Uterus (tissue), 4 donors: ENCODE data around the gene L2HGDH. TPM values are rescaled to one million over a fixed set of nuclear protein-coding genes. Genes with fewer than 3 reads are reported as not detected.

Experiments used
- DNase-seq, 2 donors: peaks; one replicate each; pipeline ENCODE4 v3.0.0-alpha.2; 2019 to 2020
- H3K27ac ChIP-seq, 2 donors: fragments of 200-600 bp; sonication (generic); 1 replicate in 1 of 2; 2 replicates in 1 of 2; pipeline ENCODE4 v1.5.1; 2016 to 2018
- H3K27me3 ChIP-seq, 2 donors: fragments of 200-600 bp; sonication (generic); one replicate each; pipeline ENCODE4 v1.5.1; 2018 to 2019; ENCODE audit warnings: control low read depth in 1 of 2
- H3K36me3 ChIP-seq, 2 donors: fragments of 200-600 bp; sonication (generic); one replicate each; pipeline ENCODE4 v1.5.1; 2019; ENCODE audit warnings: control low read depth in 1 of 2
- H3K4me1 ChIP-seq, 2 donors: fragments of 200-600 bp; sonication (generic); one replicate each; pipeline ENCODE4 v1.5.1; 2018 to 2019; ENCODE audit warnings: control low read depth in 1 of 2
- H3K4me3 ChIP-seq, 2 donors: fragments of 200-600 bp; sonication (generic); 1 replicate in 1 of 2; 2 replicates in 1 of 2; pipeline ENCODE4 v1.5.1; 2018 to 2019; ENCODE audit warnings: mild to moderate bottlenecking in 1 of 2
- H3K9me3 ChIP-seq, 2 donors: fragments of 200-600 bp; sonication (generic); one replicate each; pipeline ENCODE4 v1.5.1; 2019; ENCODE audit warnings: control low read depth in 1 of 2
- CTCF ChIP-seq, 4 experiments: fragments of 200-600 bp in 2 of 4; fragments of 450-650 bp in 2 of 4; sonication (generic) in 2 of 4; IDR thresholded peaks; one replicate each; pipeline ENCODE4 v1.5.1; 2016 to 2019; ENCODE audit warnings: antibody characterized with exemption in 4 of 4, mild to moderate bottlenecking in 2 of 4, moderate library complexity in 1 of 4
- POLR2A ChIP-seq, 2 donors: fragments of 450-650 bp; IDR thresholded peaks; one replicate each; pipeline ENCODE4 v1.6.1; 2016; ENCODE audit warnings: antibody characterized with exemption in 2 of 2, mild to moderate bottlenecking in 1 of 2, moderate library complexity in 1 of 2
- intact Hi-C: fragments of 100-400 bp; cut with DNase I; formaldehyde crosslinking; loops from one replicate; pipeline ENCODE4 v1.15.1; 2023; ENCODE audit warnings: low total_unique reads
- total RNA-seq, 4 donors: library from RNA; depleted of rRNA in 3 of 4; stranded (reverse); fragments of >200 nt in 3 of 4; gene quantifications; one replicate each; pipeline versions ENCODE4 v1.1.0 to v1.2.4, GENCODE V29; 2014 to 2023
- donor health status: DM: yes; HTN: yes; CAD: no.

Gene L2HGDH
- total RNA-seq: 1 to 10 TPM in 3 of 4 donors, under 1 TPM in 1; 0.29 to 7.9 (median 2.5) TPM

GRCh38 chr14:50311972-50312733 is at the start of gene L2HGDH, which contains the start of gene DMAC2L:
Gene L2HGDH (minus strand): TSS chr14:50312229. CDS start chr14:50312150, 79 bp downstream.
Gene DMAC2L (plus strand): TSS chr14:50312324. CDS start chr14:50321488, 9,164 bp downstream.
- Histone ChIP-seq H3K4me1 (no peaks in the 10 kb centered on the region), H3K36me3 (no peaks in the 10 kb centered on the region), H3K27me3 (no peaks in the 10 kb centered on the region), H3K9me3 (no peaks in the 10 kb centered on the region), H3K27ac (peak within 1 kb of the TSS; percentile 82 to 92), H3K4me3 (peak within 1 kb of the TSS; percentile 72 to 84)
- peak; percentile 89 to 90 for DNase-seq
- intact Hi-C loops: no loop called here
- TF ChIP-seq POLR2A (IDR thresholded peaks at IDR 0.05) (peak; percentile 55 to 81), CTCF (IDR thresholded peaks at IDR 0.05) (no peak)

- intact Hi-C loops: no loop called here
These were observed 48.8 kb upstream of the L2HGDH start for GRCh38 chr14:50360851-50361250.

DNA sequence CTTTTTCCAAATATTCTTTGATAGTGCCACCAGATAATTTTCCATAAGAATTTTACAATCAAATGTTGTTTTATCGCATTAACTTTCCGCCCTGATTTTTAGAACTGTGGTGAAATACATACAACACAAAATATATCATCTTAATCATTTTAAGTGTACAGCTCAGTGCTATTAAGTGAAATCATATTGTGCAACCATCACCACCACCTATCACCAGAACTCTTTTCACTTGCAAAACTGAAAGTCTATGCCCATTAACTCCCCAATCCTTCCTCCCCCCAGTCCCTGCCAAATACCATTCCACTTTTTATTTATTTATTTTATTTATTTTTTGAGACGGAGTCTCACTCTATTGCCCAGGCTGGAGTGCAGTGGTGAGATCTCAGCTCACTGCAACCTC is 48.1 kb upstream of the L2HGDH start:
- no peak overlapping the region for H3K4me3 ChIP-seq
- no peaks in the 10 kb centered on the region for H3K36me3 ChIP-seq
- intact Hi-C loops: no loop called here
- TF ChIP-seq POLR2A (IDR thresholded peaks at IDR 0.05) (no peak), CTCF (IDR thresholded peaks at IDR 0.05) (no peak)
- no peaks in the 10 kb centered on the region for H3K4me1 ChIP-seq
- no peaks in the 10 kb centered on the region for H3K9me3 ChIP-seq
- H3K27me3 ChIP-seq: no peaks in the 10 kb centered on the region
- no peak overlapping the region for H3K27ac ChIP-seq
- DNase-seq: no peak

More at GRCh38 chr14:50360851-50361250, 48.8 kb upstream of the L2HGDH start:
- Histone ChIP-seq H3K4me3 (no peak overlapping the region), H3K36me3 (no peaks in the 10 kb centered on the region), H3K27me3 (no peaks in the 10 kb centered on the region), H3K9me3 (no peaks in the 10 kb centered on the region), H3K27ac (no peak overlapping the region), H3K4me1 (no peaks in the 10 kb centered on the region)
- no peak for DNase-seq
- no peak for TF ChIP-seq POLR2A (IDR thresholded peaks at IDR 0.05)
- no peak for TF ChIP-seq CTCF (IDR thresholded peaks at IDR 0.05)

DNA sequence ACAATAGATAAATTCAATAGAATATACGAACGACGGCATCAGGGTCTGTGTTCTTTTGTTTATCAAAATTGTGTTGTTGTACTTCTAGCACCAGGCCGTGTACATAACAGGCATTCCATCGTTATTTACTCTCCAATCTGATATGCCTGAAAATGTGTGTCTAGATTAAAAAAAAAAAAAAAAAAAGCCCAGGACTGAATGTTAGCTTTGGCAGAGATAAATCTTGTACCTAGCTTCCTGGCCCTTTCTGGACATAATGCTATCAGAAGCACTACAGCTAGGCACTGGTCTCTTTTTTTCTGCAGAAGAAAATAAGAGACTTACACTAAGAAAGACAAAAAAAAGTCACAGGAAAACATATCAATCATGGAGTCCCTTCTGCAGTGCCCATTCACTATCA is 47.6 kb upstream of the L2HGDH start:
- TF ChIP-seq POLR2A (IDR thresholded peaks at IDR 0.05) (no peak), CTCF (IDR thresholded peaks at IDR 0.05) (no peak)
- DNase-seq: no peak
- intact Hi-C loops: no loop called here

GRCh38 chr14:50357753-50358395 is 45.8 kb upstream of the L2HGDH start:
- H3K27me3 ChIP-seq: no peaks in the 10 kb centered on the region
- no peaks in the 10 kb centered on the region for H3K4me1 ChIP-seq
- no peaks in the 10 kb centered on the region for H3K36me3 ChIP-seq
- TF ChIP-seq CTCF (IDR thresholded peaks at IDR 0.05): no peak
- no peak for TF ChIP-seq POLR2A (IDR thresholded peaks at IDR 0.05)
- H3K9me3 ChIP-seq: no peaks in the 10 kb centered on the region
- no peak overlapping the region for H3K27ac ChIP-seq
- intact Hi-C loops: no loop called here
- H3K4me3 ChIP-seq: no peak overlapping the region
- no peak for DNase-seq

More for the DNA sequence above, 47.6 kb upstream of the L2HGDH start:
- no peaks in the 10 kb centered on the region for H3K36me3 ChIP-seq
- no peak overlapping the region for H3K4me3 ChIP-seq
- H3K27ac ChIP-seq: no peak overlapping the region
- H3K9me3 ChIP-seq: no peaks in the 10 kb centered on the region
- no peaks in the 10 kb centered on the region for H3K27me3 ChIP-seq
- no peaks in the 10 kb centered on the region for H3K4me1 ChIP-seq
